Hepatocyte (in vitro differentiated cells): ENCODE measurements around the gene AUTS2. TPM values are rescaled to one million over a fixed set of nuclear protein-coding genes. Genes with fewer than 3 reads are reported as not detected.
"Not testable (repeated sequence)": the region's sequence is repeated elsewhere in the genome, so short reads cannot be mapped to it uniquely, and the experiment has no call there.

Source experiments
- DNase-seq: peaks from one replicate; pipeline ENCODE4 v3.0.0-alpha.2; 2016; ENCODE audit warnings: low spot score
- H2AFZ ChIP-seq: fragments of 200-600 bp; sonication (generic); 2 replicates; pipeline ENCODE4 v1.6.0; 2016; ENCODE audit warnings: antibody characterized with exemption, mild to moderate bottlenecking
- H3K27ac ChIP-seq: fragments of 200-600 bp; sonication (generic); 2 replicates; pipeline ENCODE4 v1.5.1; 2016; ENCODE audit warnings: mild to moderate bottlenecking
- H3K27me3 ChIP-seq: fragments of 200-600 bp; sonication (generic); 2 replicates; pipeline ENCODE4 v1.6.1; 2016
- H3K36me3 ChIP-seq: fragments of 200-600 bp; sonication (generic); replicated peaks from 2 replicates; pipeline ENCODE4 v1.5.1; 2016; ENCODE audit warnings: low read depth; ENCODE audit not compliant: insufficient read depth
- H3K4me1 ChIP-seq: fragments of 200-600 bp; sonication (generic); 2 replicates; pipeline ENCODE4 v1.5.1; 2016; ENCODE audit warnings: mild to moderate bottlenecking, moderate library complexity; ENCODE audit not compliant: insufficient read depth
- H3K4me2 ChIP-seq: fragments of 200-600 bp; sonication (generic); 2 replicates; pipeline ENCODE4 v1.6.0; 2016
- H3K4me3 ChIP-seq: fragments of 200-600 bp; sonication (generic); 2 replicates; pipeline ENCODE4 v1.5.1; 2016; ENCODE audit warnings: mild to moderate bottlenecking
- H3K79me2 ChIP-seq: fragments of 200-600 bp; sonication (generic); 2 replicates; pipeline ENCODE4 v1.6.0; 2017; ENCODE audit warnings: mild to moderate bottlenecking
- H3K9me2 ChIP-seq: fragments of 200-600 bp; sonication (generic); replicated peaks from 2 replicates; pipeline ENCODE4 v1.6.0; 2017; ENCODE audit warnings: mild to moderate bottlenecking; ENCODE audit not compliant: insufficient read depth
- H3K9me3 ChIP-seq: fragments of 200-600 bp; sonication (generic); 2 replicates; pipeline ENCODE4 v1.5.1; 2016; ENCODE audit warnings: low read depth, mild to moderate bottlenecking
- H4K20me1 ChIP-seq: fragments of 200-600 bp; sonication (generic); 2 replicates; pipeline ENCODE4 v1.6.0; 2016; ENCODE audit warnings: mild to moderate bottlenecking; ENCODE audit not compliant: insufficient read depth, poor library complexity, severe bottlenecking
- CTCF ChIP-seq: fragments of 200-600 bp; sonication (generic); IDR thresholded peaks from 2 replicates; pipeline ENCODE4 v1.5.1; 2016; ENCODE audit warnings: antibody characterized with exemption, mild to moderate bottlenecking; ENCODE audit not compliant: poor library complexity
- EZH2 ChIP-seq: fragments of 200-600 bp; sonication (generic); IDR thresholded peaks from 2 replicates; pipeline ENCODE4 v1.6.1; 2016; ENCODE audit warnings: antibody characterized with exemption, mild to moderate bottlenecking, borderline replicate concordance
- EZH2phosphoT487 ChIP-seq: fragments of 200-600 bp; sonication (generic); IDR thresholded peaks from one replicate; pipeline ENCODE4 v1.6.1; 2018; ENCODE audit warnings: antibody characterized with exemption, mild to moderate bottlenecking, low read depth, moderate library complexity; ENCODE audit not compliant: unreplicated experiment, severe bottlenecking
- WGBS: methylation state at CpG from one replicate; pipeline ENCODE4 v1.1.6; 2016; ENCODE audit warnings: low lambda C conversion rate; ENCODE audit errors: missing lambda C conversion rate; 5-methylcytosine and 5-hydroxymethylcytosine counted together
- polyA plus RNA-seq: library from polyadenylated mRNA; unstranded; fragments of >200 nt; fragmentation: Nextera tagmentation; extraction: Ambion mirVana; gene quantifications from 2 replicates; pipeline ENCODE4 v1.2.1, GENCODE V29; 2016
- total RNA-seq: library from RNA; depleted of rRNA; stranded (reverse); fragments of >200 nt; gene quantifications from 2 replicates; pipeline ENCODE4 v1.2.3, GENCODE V29; 2014

The AUTS2 gene
- total and polyA plus RNA-seq, 2 experiments from 2014 or later, result 34.4 to 40.9 TPM

GRCh38 chr7:70647801-70648498, 1049.7 kb downstream of the AUTS2 start:
- H3K4me2 ChIP-seq, result no peak overlapping the region
- no peaks in the 10 kb centered on the region for H3K9me2 ChIP-seq
- no peak for DNase-seq
- no peaks in the 10 kb centered on the region for H3K36me3 ChIP-seq
- H4K20me1 ChIP-seq, result no peaks in the 10 kb centered on the region
- H3K79me2 ChIP-seq, result no peaks in the 10 kb centered on the region
- WGBS, result 93% methylated on average over 9 of the region's 9 CpGs
- no peaks in the 10 kb centered on the region for H3K27me3 ChIP-seq
- no peak overlapping the region for H2AFZ ChIP-seq
- no peaks in the 10 kb centered on the region for H3K9me3 ChIP-seq
- H3K4me1 ChIP-seq, result no peaks in the 10 kb centered on the region
- TF ChIP-seq CTCF (no peak), EZH2 (no peak), EZH2phosphoT487 (no peak)
- no peak overlapping the region for H3K27ac ChIP-seq
- no peak overlapping the region for H3K4me3 ChIP-seq

- not testable (repeated sequence) for H3K9me3 ChIP-seq, H3K4me2 ChIP-seq, H3K9me2 ChIP-seq
These were observed 1050.2 kb downstream of the AUTS2 start for GRCh38 chr7:70648499-70648861.

GRCh38 chr7:70649323-70649722, 1051.0 kb downstream of the AUTS2 start:
- TF ChIP-seq EZH2 (no peak), CTCF (no peak)
- H3K27me3 ChIP-seq, result no peaks in the 10 kb centered on the region
- H3K9me3 ChIP-seq, result no peaks in the 10 kb centered on the region
- no peaks in the 10 kb centered on the region for H3K36me3 ChIP-seq
- H4K20me1 ChIP-seq, result no peaks in the 10 kb centered on the region
- H3K4me2 ChIP-seq, result no peak overlapping the region
- H3K4me1 ChIP-seq, result no peaks in the 10 kb centered on the region
- no peak overlapping the region for H3K27ac ChIP-seq
- H3K9me2 ChIP-seq, result no peaks in the 10 kb centered on the region
- H3K79me2 ChIP-seq, result no peaks in the 10 kb centered on the region
- WGBS, result 96% methylated on average over 5 of the region's 5 CpGs
- DNase-seq, result no peak
- H2AFZ ChIP-seq, result no peak overlapping the region
- no peak overlapping the region for H3K4me3 ChIP-seq

More at GRCh38 chr7:70648499-70648861, 1050.2 kb downstream of the AUTS2 start:
- not testable (repeated sequence) for H2AFZ ChIP-seq, DNase-seq, H4K20me1 ChIP-seq, H3K4me3 ChIP-seq, H3K27me3 ChIP-seq, H3K4me1 ChIP-seq, H3K27ac ChIP-seq, H3K36me3 ChIP-seq, H3K79me2 ChIP-seq
- WGBS, result 99% methylated on average over 7 of the region's 7 CpGs

DNA sequence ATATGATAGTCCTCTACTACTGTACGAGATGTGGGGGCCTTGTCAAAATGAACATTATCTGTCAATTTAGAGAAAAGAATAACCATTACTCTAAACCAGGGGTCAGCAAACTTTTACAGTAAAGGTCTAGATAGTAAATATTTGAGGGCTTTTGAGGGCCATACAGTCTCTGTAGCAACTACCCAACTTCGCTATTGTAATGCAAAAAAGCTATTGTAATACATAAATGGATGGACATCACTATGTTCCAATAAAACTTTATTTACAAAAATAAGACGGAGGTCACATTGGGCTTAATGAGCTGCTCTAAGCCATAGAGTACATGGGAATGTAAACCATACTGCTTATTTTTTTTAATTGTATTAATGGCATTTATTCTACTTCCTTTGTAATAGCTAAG, 1055.9 kb downstream of the AUTS2 start:
- Histone ChIP-seq H3K4me3 (no peak overlapping the region), H2AFZ (no peak overlapping the region), H3K9me2 (no peaks in the 10 kb centered on the region), H3K36me3 (no peaks in the 10 kb centered on the region), H3K27me3 (no peaks in the 10 kb centered on the region), H3K79me2 (no peaks in the 10 kb centered on the region), H3K4me1 (no peaks in the 10 kb centered on the region), H4K20me1 (no peaks in the 10 kb centered on the region), H3K9me3 (no peaks in the 10 kb centered on the region), H3K4me2 (no peak overlapping the region), H3K27ac (no peak overlapping the region)
- no peak for DNase-seq
- WGBS, result 89% methylated on average over 3 of the region's 3 CpGs
- TF ChIP-seq CTCF, result no peak
- no peak for TF ChIP-seq EZH2
- no peak for TF ChIP-seq EZH2phosphoT487
